Colonic mucosa (tissue), 4 donors: ENCODE results near the gene TRAP1. TPM values are rescaled to one million over a fixed set of nuclear protein-coding genes. Genes with fewer than 3 reads are reported as not detected.

Experiments
- DNase-seq: peaks from one replicate; pipeline ENCODE4 v3.0.0-alpha.2; 2020
- H3K27ac ChIP-seq: fragments of 200-600 bp; one replicate; pipeline ENCODE4 v1.8.0; 2021
- H3K27me3 ChIP-seq: fragments of 200-600 bp; one replicate; pipeline ENCODE4 v1.8.0; 2021
- H3K36me3 ChIP-seq: fragments of 200-600 bp; one replicate; pipeline ENCODE4 v1.8.0; 2021
- H3K4me1 ChIP-seq: fragments of 200-600 bp; one replicate; pipeline ENCODE4 v1.8.0; 2021; ENCODE audit warnings: mild to moderate bottlenecking
- H3K4me3 ChIP-seq: fragments of 200-600 bp; one replicate; pipeline ENCODE4 v1.8.0; 2021
- H3K9ac ChIP-seq, 2 donors: one replicate each; pipeline ENCODE4 v1.7.0; 2013; ENCODE audit warnings: control low read depth in 2 of 2, low read depth in 2 of 2, low read length in 2 of 2
- H3K9me3 ChIP-seq: fragments of 200-600 bp; one replicate; pipeline ENCODE4 v1.8.0; 2021
- intact Hi-C: fragments of 100-400 bp; cut with DNase I; formaldehyde crosslinking; loops from one replicate; pipeline ENCODE4 v1.14.1; 2022
- total RNA-seq, 2 donors: library from RNA; stranded (reverse); fragmentation: NEBNext Ultra II Directional in 1 of 2; extraction: Animal tissue kit (Norgen Biotek cat#: 25700) in 1 of 2; gene quantifications; one replicate each; pipeline ENCODE4 v1.2.1, GENCODE V29; 2021
- TF ChIP-seq, protein P1 (sequence below): fragments of 200-600 bp; IDR thresholded peaks from one replicate; pipeline ENCODE4 v1.8.0; 2022; ENCODE audit warnings: antibody characterized with exemption, mild to moderate bottlenecking
- donor health status: healthy.
- donor health status: DM: no; HTN: no; CAD: no.
- donor health status: DM: no; HTN: no; CAD: no.

Gene TRAP1
- total RNA-seq, 2 donors from 2014 or later: 75.0 to 165 TPM

DNA sequence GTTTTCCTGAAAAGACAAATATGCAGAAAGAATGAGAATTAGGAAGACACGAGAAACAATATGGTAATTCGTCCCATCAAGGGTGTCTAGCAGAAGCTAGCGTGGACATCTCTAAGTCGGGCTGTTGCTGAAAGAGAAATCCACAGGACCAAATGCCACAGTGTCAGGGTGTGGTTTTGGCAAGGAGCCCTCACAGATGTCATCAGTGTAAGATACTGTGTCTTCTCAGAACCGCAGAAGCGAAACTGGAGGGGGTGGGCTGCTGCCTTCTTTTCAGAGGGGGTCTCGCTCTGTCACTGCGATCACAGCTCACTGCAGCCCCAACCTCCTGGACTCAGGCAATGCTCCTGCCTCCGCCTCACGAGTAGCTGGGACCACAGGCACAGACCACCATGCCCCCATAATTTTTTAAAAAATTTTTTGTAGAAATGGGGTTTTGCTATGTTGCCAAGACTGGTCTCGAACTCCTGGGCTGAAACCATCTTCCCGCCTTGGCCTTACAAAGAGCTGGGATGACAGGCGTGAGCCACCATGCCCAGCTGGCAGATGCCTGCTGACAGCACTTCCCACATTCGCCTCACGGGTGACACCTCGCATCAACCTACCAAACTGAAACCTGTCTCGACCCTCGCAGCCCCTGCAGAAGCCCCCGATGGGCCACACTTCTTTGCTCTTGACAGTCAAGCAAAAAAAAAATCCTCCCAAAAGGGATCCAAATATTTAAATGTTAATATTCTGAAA lies 26.2 kb downstream of the TRAP1 start:
- H3K9me3 ChIP-seq: no peaks in the 10 kb centered on the region
- no peak overlapping the region for H3K4me3 ChIP-seq
- intact Hi-C loops: loop anchor here (5.0 kb wide), 1 partner anchor 186 kb away; no protein-coding TSS in a partner anchor
- H3K9ac ChIP-seq: no peak overlapping the region
- H3K4me1 ChIP-seq: peaks cover 4% of the 10 kb centered on the region
- H3K27ac ChIP-seq: no peak overlapping the region
- H3K36me3 ChIP-seq: no peaks in the 10 kb centered on the region
- no peaks in the 10 kb centered on the region for H3K27me3 ChIP-seq
- TF ChIP-seq, protein P1, sequence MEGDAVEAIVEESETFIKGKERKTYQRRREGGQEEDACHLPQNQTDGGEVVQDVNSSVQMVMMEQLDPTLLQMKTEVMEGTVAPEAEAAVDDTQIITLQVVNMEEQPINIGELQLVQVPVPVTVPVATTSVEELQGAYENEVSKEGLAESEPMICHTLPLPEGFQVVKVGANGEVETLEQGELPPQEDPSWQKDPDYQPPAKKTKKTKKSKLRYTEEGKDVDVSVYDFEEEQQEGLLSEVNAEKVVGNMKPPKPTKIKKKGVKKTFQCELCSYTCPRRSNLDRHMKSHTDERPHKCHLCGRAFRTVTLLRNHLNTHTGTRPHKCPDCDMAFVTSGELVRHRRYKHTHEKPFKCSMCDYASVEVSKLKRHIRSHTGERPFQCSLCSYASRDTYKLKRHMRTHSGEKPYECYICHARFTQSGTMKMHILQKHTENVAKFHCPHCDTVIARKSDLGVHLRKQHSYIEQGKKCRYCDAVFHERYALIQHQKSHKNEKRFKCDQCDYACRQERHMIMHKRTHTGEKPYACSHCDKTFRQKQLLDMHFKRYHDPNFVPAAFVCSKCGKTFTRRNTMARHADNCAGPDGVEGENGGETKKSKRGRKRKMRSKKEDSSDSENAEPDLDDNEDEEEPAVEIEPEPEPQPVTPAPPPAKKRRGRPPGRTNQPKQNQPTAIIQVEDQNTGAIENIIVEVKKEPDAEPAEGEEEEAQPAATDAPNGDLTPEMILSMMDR: no peak
- DNase-seq: no peak

DNA sequence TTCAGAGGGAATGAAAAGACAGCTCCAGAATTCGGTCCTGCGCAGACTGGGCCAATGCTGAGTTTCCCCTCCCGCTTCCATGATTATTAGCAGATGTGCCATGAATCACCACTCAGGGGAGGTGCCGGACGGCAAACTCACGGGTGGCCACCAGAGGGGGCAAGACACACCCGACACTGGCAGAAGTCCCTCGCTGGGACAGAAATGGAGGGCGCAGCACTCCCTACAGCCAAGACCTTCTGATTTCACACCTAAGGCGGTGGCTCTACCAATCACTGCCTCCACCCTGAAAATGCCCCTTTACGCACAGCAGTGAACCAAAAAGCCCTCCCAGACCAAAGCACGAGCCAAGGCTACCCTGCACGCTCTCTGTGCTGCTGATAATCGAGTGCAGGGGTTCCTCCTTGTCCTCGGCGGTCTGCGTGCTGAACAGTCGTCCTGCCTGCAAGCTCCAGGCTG lies 26.8 kb downstream of the TRAP1 start:
- Histone ChIP-seq H3K36me3 (no peaks in the 10 kb centered on the region), H3K9me3 (no peaks in the 10 kb centered on the region), H3K4me1 (peaks cover 4% of the 10 kb centered on the region), H3K27ac (no peak overlapping the region), H3K4me3 (no peak overlapping the region), H3K9ac (peak overlapping the region in 1 of 2 donors; percentile 44), H3K27me3 (no peaks in the 10 kb centered on the region)
- TF ChIP-seq, protein P1: peak; percentile 94
- intact Hi-C loops: loop anchor here (5.0 kb wide), 1 partner anchor 187 kb away; no protein-coding TSS in a partner anchor
- DNase-seq: peak; percentile 88

DNA sequence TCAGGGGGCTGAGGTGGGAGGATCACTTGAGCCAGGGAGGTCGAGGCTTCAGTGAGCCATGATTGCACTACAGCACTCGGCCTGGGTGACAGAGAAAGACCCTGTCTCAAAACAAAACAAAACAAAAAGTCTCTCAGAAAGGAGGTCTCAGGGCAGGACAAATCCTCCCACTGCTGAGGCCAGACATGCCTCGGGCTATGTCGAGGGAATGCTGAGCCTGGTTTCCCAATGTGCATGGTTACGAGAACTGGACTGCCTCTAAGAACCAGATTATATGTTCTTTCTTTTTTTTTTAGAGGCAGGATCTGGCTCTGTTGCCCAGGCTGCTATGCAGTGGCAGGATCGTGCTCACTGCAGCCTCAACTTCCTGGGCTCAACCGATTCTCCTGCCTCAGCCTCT lies 27.6 kb downstream of the TRAP1 start:
- Histone ChIP-seq H3K9ac (no peak overlapping the region), H3K9me3 (no peaks in the 10 kb centered on the region), H3K27ac (no peak overlapping the region), H3K36me3 (no peaks in the 10 kb centered on the region), H3K4me1 (peaks cover 4% of the 10 kb centered on the region), H3K4me3 (no peak overlapping the region), H3K27me3 (no peaks in the 10 kb centered on the region)
- intact Hi-C loops: loop anchor here (5.0 kb wide), 1 partner anchor 188 kb away; no protein-coding TSS in a partner anchor
- TF ChIP-seq, protein P1: no peak
- DNase-seq: no peak

DNA sequence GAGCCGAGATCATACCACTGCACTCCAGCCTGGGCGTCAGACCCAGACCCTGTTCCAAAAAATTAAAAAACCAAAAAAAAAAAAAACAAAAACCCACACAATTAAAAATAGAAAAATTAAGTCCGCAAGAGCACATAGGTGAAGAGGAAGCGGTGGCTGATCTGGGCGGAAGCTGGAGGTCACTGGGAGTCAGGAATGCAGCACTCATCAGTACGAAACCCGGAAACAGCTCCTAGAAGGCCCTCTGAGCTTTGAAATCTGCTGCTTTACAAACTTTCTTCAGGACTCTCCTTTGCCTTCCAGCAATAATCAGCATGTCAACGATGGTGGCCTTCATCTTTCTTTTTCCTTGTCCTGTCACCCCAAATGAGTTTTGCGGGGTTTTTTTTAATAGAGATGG lies 29.5 kb downstream of the TRAP1 start:
- Histone ChIP-seq H3K36me3 (peaks cover under 1% of the 10 kb centered on the region), H3K4me3 (no peak overlapping the region), H3K4me1 (peaks cover 4% of the 10 kb centered on the region), H3K27me3 (no peaks in the 10 kb centered on the region), H3K9me3 (no peaks in the 10 kb centered on the region), H3K27ac (no peak overlapping the region), H3K9ac (no peak overlapping the region)
- DNase-seq: no peak
- TF ChIP-seq, protein P1: no peak
- intact Hi-C loops: no loop called here

DNA sequence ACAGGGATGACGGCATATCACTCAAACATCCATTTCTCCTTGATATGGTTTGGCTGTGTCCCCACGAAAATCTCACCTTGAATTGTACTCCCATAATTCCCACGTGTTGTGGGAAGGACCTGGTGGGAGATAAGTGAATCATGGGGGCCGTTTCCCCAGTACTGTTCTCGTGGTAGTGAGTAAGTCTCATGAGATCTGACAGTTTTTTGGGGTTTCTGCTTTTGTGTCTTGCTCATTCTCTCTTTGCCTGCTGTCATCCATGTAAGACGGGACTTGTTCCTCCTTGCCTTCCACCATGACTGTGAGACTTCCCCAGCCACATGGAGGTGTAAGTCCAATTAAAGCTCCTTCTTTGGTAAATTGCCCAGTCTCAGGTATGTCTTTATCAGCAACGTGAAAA lies 30.3 kb downstream of the TRAP1 start:
- Histone ChIP-seq H3K4me3 (no peak overlapping the region), H3K4me1 (peaks cover 4% of the 10 kb centered on the region)

More for the DNA sequence above, 30.3 kb downstream of the TRAP1 start:
- TF ChIP-seq, protein P1: no peak
- Histone ChIP-seq H3K27ac (no peak overlapping the region), H3K27me3 (no peaks in the 10 kb centered on the region), H3K9ac (no peak overlapping the region), H3K36me3 (peaks cover 3% of the 10 kb centered on the region), H3K9me3 (no peaks in the 10 kb centered on the region)
- DNase-seq: no peak
- intact Hi-C loops: no loop called here
